Measurements from ENCODE around the gene MCM8.

The MCM8 gene

GRCh38 chr20:5935384-5935783 is 15.1 kb upstream of the MCM8 start:
- DNase-seq (ENCODE audit: low read depth, low spot score), result no peak
- POLR2A ChIA-PET, result no interaction called here
- H3K4me3 ChIP-seq (ENCODE audit: low read depth, low read length), result no peak overlapping the region
- TF ChIP-seq CTCF (IDR thresholded peaks at IDR 0.05; ENCODE audit: insufficient read depth, low read length, missing control alignments), result no peak
- CTCF ChIA-PET, result interaction anchor here (4.4 kb wide), 1 partner anchor 406 kb away, joined by 24 read pairs; no protein-coding TSS in a partner anchor

GRCh38 chr20:5936238-5936637 is 14.2 kb upstream of the MCM8 start:
- no peak overlapping the region for H3K4me3 ChIP-seq (ENCODE audit: low read depth, low read length)
- POLR2A ChIA-PET, result no interaction called here
- CTCF ChIA-PET, result interaction anchor here (4.4 kb wide), 1 partner anchor 407 kb away, joined by 24 read pairs; no protein-coding TSS in a partner anchor
- DNase-seq (ENCODE audit: low read depth, low spot score), result no peak
- TF ChIP-seq CTCF (IDR thresholded peaks at IDR 0.05; ENCODE audit: insufficient read depth, low read length, missing control alignments), result no peak

GRCh38 chr20:5938456-5939029 is 11.9 kb upstream of the MCM8 start:
- no peak overlapping the region for H3K4me3 ChIP-seq (ENCODE audit: low read depth, low read length)
- ChIA-PET CTCF (no interaction called here), POLR2A (no interaction called here)
- DNase-seq (ENCODE audit: low read depth, low spot score), result no peak
- no peak for TF ChIP-seq CTCF (IDR thresholded peaks at IDR 0.05; ENCODE audit: insufficient read depth, low read length, missing control alignments)

- H3K4me3 ChIP-seq (ENCODE audit: low read depth, low read length), result no peak overlapping the region
- ChIA-PET CTCF (no interaction called here), POLR2A (no interaction called here)
- TF ChIP-seq CTCF (IDR thresholded peaks at IDR 0.05; ENCODE audit: insufficient read depth, low read length, missing control alignments), result no peak
- DNase-seq (ENCODE audit: low read depth, low spot score), result no peak
Measured at GRCh38 chr20:5945963-5946362, 4.5 kb upstream of the MCM8 start.

GRCh38 chr20:5947276-5947675 is 3.2 kb upstream of the MCM8 start:
- no peak for DNase-seq (ENCODE audit: low read depth, low spot score)
- POLR2A ChIA-PET, result no interaction called here
- TF ChIP-seq CTCF (IDR thresholded peaks at IDR 0.05; ENCODE audit: insufficient read depth, low read length, missing control alignments), result no peak
- CTCF ChIA-PET, result interaction anchor here (0.7 kb wide), 1 partner anchor 131 kb away, joined by 3 read pairs; no protein-coding TSS in a partner anchor
- H3K4me3 ChIP-seq (ENCODE audit: low read depth, low read length), result no peak overlapping the region

- no peak for TF ChIP-seq CTCF (IDR thresholded peaks at IDR 0.05; ENCODE audit: insufficient read depth, low read length, missing control alignments)
- ChIA-PET POLR2A (no interaction called here), CTCF (no interaction called here)
- peak overlapping the region; percentile 94 for H3K4me3 ChIP-seq (ENCODE audit: low read depth, low read length)
- no peak for DNase-seq (ENCODE audit: low read depth, low spot score)
Measured at GRCh38 chr20:5949943-5950270, 545 bp upstream of the MCM8 start.

Measured in AG04449 (cell line).